HEK293 (cell line): ENCODE results near the gene SET.
A peak's percentile ranks its signal among the peaks of the same experiment; 100 is the strongest.

Experiments used
- BCL11A ChIP-seq: fragments of 450-650 bp; formaldehyde crosslinking; IDR thresholded peaks from 2 replicates; pipeline ENCODE4 v1.5.1; 2016; ENCODE audit warnings: low read depth, missing biosample characterization, missing genetic modification characterization
- EGR2 ChIP-seq: fragments of 450-650 bp; formaldehyde crosslinking; IDR thresholded peaks from 2 replicates; pipeline ENCODE4 v1.5.1; 2016; ENCODE audit warnings: low read depth, missing biosample characterization, missing genetic modification characterization
- GLI4 ChIP-seq: fragments of 450-650 bp; formaldehyde crosslinking; IDR thresholded peaks from 2 replicates; pipeline ENCODE4 v1.5.1; 2016; ENCODE audit warnings: missing biosample characterization, missing genetic modification characterization
- KLF1 ChIP-seq: fragments of 450-650 bp; formaldehyde crosslinking; IDR thresholded peaks from 2 replicates; pipeline ENCODE4 v1.5.1; 2016; ENCODE audit warnings: missing biosample characterization, missing genetic modification characterization
- KLF16 ChIP-seq: fragments of 450-650 bp; formaldehyde crosslinking; IDR thresholded peaks from 2 replicates; pipeline ENCODE4 v1.5.1; 2017; ENCODE audit warnings: missing biosample characterization, missing genetic modification characterization
- KLF8 ChIP-seq: fragments of 450-650 bp; formaldehyde crosslinking; IDR thresholded peaks from 2 replicates; pipeline ENCODE4 v1.5.1; 2016; ENCODE audit warnings: missing biosample characterization, missing genetic modification characterization
- MYNN ChIP-seq: fragments of 450-650 bp; formaldehyde crosslinking; IDR thresholded peaks from 2 replicates; pipeline ENCODE4 v1.5.1; 2016; ENCODE audit warnings: missing biosample characterization, missing genetic modification characterization, borderline replicate concordance
- MZF1 ChIP-seq: fragments of 450-650 bp; formaldehyde crosslinking; IDR thresholded peaks from 2 replicates; pipeline ENCODE4 v1.5.1; 2017; ENCODE audit warnings: missing biosample characterization, missing genetic modification characterization, borderline replicate concordance
- PBX3 ChIP-seq: sonication (generic); formaldehyde crosslinking; IDR thresholded peaks from 2 replicates; pipeline ENCODE4 v1.8.1; 2022; ENCODE audit warnings: mild to moderate bottlenecking, moderate library complexity, missing genetic modification reagents
- SETDB1 ChIP-seq: IDR thresholded peaks from one replicate; pipeline ENCODE4 v1.6.1; 2017; ENCODE audit warnings: mild to moderate bottlenecking, low read length, moderate library complexity, mixed read lengths; ENCODE audit not compliant: insufficient read length
- SP2 ChIP-seq: fragments of 450-650 bp; formaldehyde crosslinking; IDR thresholded peaks from 2 replicates; pipeline ENCODE4 v1.5.1; 2016; ENCODE audit warnings: missing biosample characterization, missing genetic modification characterization
- TCF7L2 ChIP-seq: IDR thresholded peaks from 2 replicates; pipeline ENCODE4 v1.6.1; 2011; ENCODE audit warnings: low read depth, mild to moderate bottlenecking, inconsistent platforms, low read length, moderate library complexity, borderline replicate concordance
- ZBTB8A ChIP-seq: fragments of 450-650 bp; formaldehyde crosslinking; IDR thresholded peaks from 2 replicates; pipeline ENCODE4 v1.5.1; 2016; ENCODE audit warnings: missing biosample characterization, missing genetic modification characterization
- ZFHX2 ChIP-seq: fragments of 450-650 bp; formaldehyde crosslinking; conservative IDR thresholded peaks from 2 replicates; pipeline ENCODE4 v1.5.1; 2016; ENCODE audit warnings: missing biosample characterization, missing genetic modification characterization
- ZFP3 ChIP-seq: fragments of 450-650 bp; formaldehyde crosslinking; IDR thresholded peaks from 2 replicates; pipeline ENCODE4 v1.5.1; 2016; ENCODE audit warnings: low read depth, missing biosample characterization, missing genetic modification characterization
- ZFP69B ChIP-seq: fragments of 450-650 bp; formaldehyde crosslinking; IDR thresholded peaks from 2 replicates; pipeline ENCODE4 v1.5.1; 2016; ENCODE audit warnings: missing biosample characterization, missing genetic modification characterization
- ZNF2 ChIP-seq: fragments of 450-650 bp; formaldehyde crosslinking; IDR thresholded peaks from 2 replicates; pipeline ENCODE4 v1.5.1; 2016; ENCODE audit warnings: missing biosample characterization, missing genetic modification characterization
- ZNF214 ChIP-seq: fragments of 450-650 bp; formaldehyde crosslinking; IDR thresholded peaks from 2 replicates; pipeline ENCODE4 v1.5.1; 2017; ENCODE audit warnings: missing biosample characterization, mild to moderate bottlenecking, missing genetic modification characterization, borderline replicate concordance
- ZNF335 ChIP-seq: fragments of 450-650 bp; formaldehyde crosslinking; conservative IDR thresholded peaks from 2 replicates; pipeline ENCODE4 v1.5.1; 2016; ENCODE audit warnings: missing biosample characterization, missing genetic modification characterization
- ZNF404 ChIP-seq: fragments of 450-650 bp; formaldehyde crosslinking; IDR thresholded peaks from 2 replicates; pipeline ENCODE4 v1.5.1; 2017; ENCODE audit warnings: missing biosample characterization, missing genetic modification characterization
- ZNF501 ChIP-seq: fragments of 450-650 bp; formaldehyde crosslinking; IDR thresholded peaks from 2 replicates; pipeline ENCODE4 v1.5.1; 2016; ENCODE audit warnings: missing biosample characterization, missing genetic modification characterization
- ZNF530 ChIP-seq: fragments of 450-650 bp; formaldehyde crosslinking; IDR thresholded peaks from 2 replicates; pipeline ENCODE4 v1.5.1; 2016; ENCODE audit warnings: low read depth, missing biosample characterization, missing genetic modification characterization
- ZNF544 ChIP-seq: fragments of 450-650 bp; formaldehyde crosslinking; IDR thresholded peaks from 2 replicates; pipeline ENCODE4 v1.5.0; 2017; ENCODE audit warnings: missing biosample characterization, missing genetic modification characterization
- ZNF548 ChIP-seq: fragments of 450-650 bp; formaldehyde crosslinking; IDR thresholded peaks from 2 replicates; pipeline ENCODE4 v1.5.1; 2016; ENCODE audit warnings: missing biosample characterization, missing genetic modification characterization
- ZNF558 ChIP-seq: fragments of 450-650 bp; formaldehyde crosslinking; IDR thresholded peaks from 2 replicates; pipeline ENCODE4 v1.5.1; 2016; ENCODE audit warnings: missing biosample characterization, missing genetic modification characterization
- ZNF561 ChIP-seq: fragments of 450-650 bp; IDR thresholded peaks from 2 replicates; pipeline ENCODE4 v1.5.1; 2018; ENCODE audit warnings: missing biosample characterization, missing genetic modification characterization, borderline replicate concordance
- ZNF692 ChIP-seq: fragments of 450-650 bp; formaldehyde crosslinking; IDR thresholded peaks from 2 replicates; pipeline ENCODE4 v1.5.1; 2016; ENCODE audit warnings: missing biosample characterization, missing genetic modification characterization
- ZNF777 ChIP-seq: fragments of 450-650 bp; formaldehyde crosslinking; IDR thresholded peaks from 2 replicates; pipeline ENCODE4 v1.5.1; 2017; ENCODE audit warnings: missing biosample characterization, missing genetic modification characterization, borderline replicate concordance
- ZSCAN23 ChIP-seq: fragments of 450-650 bp; formaldehyde crosslinking; IDR thresholded peaks from 2 replicates; pipeline ENCODE4 v1.5.1; 2016; ENCODE audit warnings: missing biosample characterization, missing genetic modification characterization
- TF ChIP-seq, protein P1 (sequence below): fragments of 450-650 bp; formaldehyde crosslinking; IDR thresholded peaks from 2 replicates; pipeline ENCODE4 v1.5.1; 2016; ENCODE audit warnings: missing biosample characterization, missing genetic modification characterization, borderline replicate concordance
- TF ChIP-seq, protein P2 (sequence below): fragments of 450-650 bp; formaldehyde crosslinking; IDR thresholded peaks from 2 replicates; pipeline ENCODE4 v1.5.1; 2016; ENCODE audit warnings: missing biosample characterization, missing genetic modification characterization

The SET gene

DNA sequence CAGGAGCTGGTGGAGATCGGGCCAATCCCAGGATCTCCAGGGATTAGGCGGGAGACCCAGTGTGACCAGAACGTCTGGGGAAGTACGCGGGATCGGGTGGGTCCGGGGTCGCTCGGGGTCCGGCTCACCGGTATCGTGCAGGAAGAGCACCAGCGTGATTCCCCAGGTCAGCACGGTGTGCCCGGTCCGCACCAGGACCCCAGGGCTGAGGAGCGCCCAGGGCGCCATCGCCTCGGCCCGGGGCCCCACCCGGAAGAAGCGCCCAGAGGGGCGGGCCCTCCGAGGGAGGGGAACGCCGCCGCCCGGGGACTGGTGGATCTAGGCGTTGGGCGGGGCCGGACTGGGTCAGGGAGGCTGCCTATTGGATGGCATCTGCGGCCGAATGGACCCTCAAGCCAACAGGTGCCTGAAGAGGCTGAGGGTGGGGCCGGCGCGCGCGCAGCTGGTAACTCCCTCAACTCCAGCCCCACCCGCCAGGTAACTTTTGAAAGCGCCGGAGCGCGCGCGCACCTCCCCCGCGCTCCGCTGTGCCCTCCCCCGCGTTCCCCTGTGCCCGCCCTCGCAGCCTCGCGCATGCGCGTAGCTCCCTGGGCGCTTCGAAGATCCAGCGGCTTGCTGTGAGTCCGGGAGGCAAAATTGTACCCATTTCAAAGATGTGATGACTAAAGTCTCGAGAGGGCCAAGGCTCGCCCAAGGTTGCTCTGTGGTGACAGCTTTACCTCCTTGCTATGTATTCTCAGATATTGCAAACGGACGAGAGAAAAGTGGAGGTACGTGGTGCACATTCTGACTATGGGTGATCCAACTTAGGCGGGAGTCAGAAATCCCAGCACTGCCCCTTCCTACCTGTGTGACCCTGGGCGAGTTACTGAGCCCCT lies 35.1 kb downstream of the SET start, which contains the start of gene ZDHHC12 (continued):
- TF ChIP-seq ZFP3 (tag by site-specific recombination) = peak; percentile 86
- peak; percentile 81 for TF ChIP-seq ZNF335
- TF ChIP-seq KLF1 = peak; percentile 72
- no peak for TF ChIP-seq PBX3 (CRISPR knock-in tag)
- peak; percentile 82 for TF ChIP-seq ZSCAN23
- TF ChIP-seq EGR2 (tag by site-specific recombination) = peak; percentile 82
- no peak for TF ChIP-seq ZNF214 (tag by site-specific recombination)
- TF ChIP-seq ZNF548 (tag by site-specific recombination) = peak; percentile 24; the same call in 1 of the 2 replicates
- TF ChIP-seq SETDB1 = peak; percentile 30
- TF ChIP-seq, protein P1, sequence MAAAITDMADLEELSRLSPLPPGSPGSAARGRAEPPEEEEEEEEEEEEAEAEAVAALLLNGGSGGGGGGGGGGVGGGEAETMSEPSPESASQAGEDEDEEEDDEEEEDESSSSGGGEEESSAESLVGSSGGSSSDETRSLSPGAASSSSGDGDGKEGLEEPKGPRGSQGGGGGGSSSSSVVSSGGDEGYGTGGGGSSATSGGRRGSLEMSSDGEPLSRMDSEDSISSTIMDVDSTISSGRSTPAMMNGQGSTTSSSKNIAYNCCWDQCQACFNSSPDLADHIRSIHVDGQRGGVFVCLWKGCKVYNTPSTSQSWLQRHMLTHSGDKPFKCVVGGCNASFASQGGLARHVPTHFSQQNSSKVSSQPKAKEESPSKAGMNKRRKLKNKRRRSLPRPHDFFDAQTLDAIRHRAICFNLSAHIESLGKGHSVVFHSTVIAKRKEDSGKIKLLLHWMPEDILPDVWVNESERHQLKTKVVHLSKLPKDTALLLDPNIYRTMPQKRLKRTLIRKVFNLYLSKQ (tag by site-specific recombination) = no peak
- TF ChIP-seq ZNF558 = 0 out of 2 replicates have a peak, but pooled peaks have one; percentile 21
- peak; percentile 97 for TF ChIP-seq SP2 (tag by site-specific recombination)
- TF ChIP-seq ZNF501 = peak; percentile 69
- no peak for TF ChIP-seq ZNF404 (tag by site-specific recombination)
- no peak for TF ChIP-seq TCF7L2
- TF ChIP-seq MYNN (tag by site-specific recombination) = 0 out of 2 replicates have a peak, but pooled peaks have one; percentile 60
- peak; percentile 74; the same call in 1 of the 2 replicates for TF ChIP-seq MZF1
- TF ChIP-seq ZFHX2 (tag by site-specific recombination) = peak; percentile 88
- TF ChIP-seq BCL11A (tag by site-specific recombination) = no peak; the same call in 1 of the 2 replicates
- peak; percentile 95 for TF ChIP-seq ZBTB8A (tag by site-specific recombination)
- no peak for TF ChIP-seq ZNF530 (tag by site-specific recombination)
- TF ChIP-seq KLF16 (tag by site-specific recombination) = no peak
- TF ChIP-seq ZNF561 (tag by site-specific recombination) = peak; percentile 43; the same call in 1 of the 2 replicates
- no peak for TF ChIP-seq ZNF544 (tag by site-specific recombination)
- TF ChIP-seq, protein P2, sequence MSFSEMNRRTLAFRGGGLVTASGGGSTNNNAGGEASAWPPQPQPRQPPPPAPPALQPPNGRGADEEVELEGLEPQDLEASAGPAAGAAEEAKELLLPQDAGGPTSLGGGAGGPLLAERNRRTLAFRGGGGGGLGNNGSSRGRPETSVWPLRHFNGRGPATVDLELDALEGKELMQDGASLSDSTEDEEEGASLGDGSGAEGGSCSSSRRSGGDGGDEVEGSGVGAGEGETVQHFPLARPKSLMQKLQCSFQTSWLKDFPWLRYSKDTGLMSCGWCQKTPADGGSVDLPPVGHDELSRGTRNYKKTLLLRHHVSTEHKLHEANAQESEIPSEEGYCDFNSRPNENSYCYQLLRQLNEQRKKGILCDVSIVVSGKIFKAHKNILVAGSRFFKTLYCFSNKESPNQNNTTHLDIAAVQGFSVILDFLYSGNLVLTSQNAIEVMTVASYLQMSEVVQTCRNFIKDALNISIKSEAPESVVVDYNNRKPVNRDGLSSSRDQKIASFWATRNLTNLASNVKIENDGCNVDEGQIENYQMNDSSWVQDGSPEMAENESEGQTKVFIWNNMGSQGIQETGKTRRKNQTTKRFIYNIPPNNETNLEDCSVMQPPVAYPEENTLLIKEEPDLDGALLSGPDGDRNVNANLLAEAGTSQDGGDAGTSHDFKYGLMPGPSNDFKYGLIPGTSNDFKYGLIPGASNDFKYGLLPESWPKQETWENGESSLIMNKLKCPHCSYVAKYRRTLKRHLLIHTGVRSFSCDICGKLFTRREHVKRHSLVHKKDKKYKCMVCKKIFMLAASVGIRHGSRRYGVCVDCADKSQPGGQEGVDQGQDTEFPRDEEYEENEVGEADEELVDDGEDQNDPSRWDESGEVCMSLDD (tag by site-specific recombination) = peak; percentile 56; the same call in 1 of the 2 replicates
- TF ChIP-seq ZFP69B (tag by site-specific recombination) = peak; percentile 93
- TF ChIP-seq ZNF692 (tag by site-specific recombination) = peak; percentile 94
- TF ChIP-seq ZNF2 (tag by site-specific recombination) = peak; percentile 82
- 0 out of 2 replicates have a peak, but pooled peaks have one; percentile 25 for TF ChIP-seq GLI4
- peak; percentile 24; the same call in 1 of the 2 replicates for TF ChIP-seq ZNF777 (tag by site-specific recombination)
- TF ChIP-seq KLF8 = peak; percentile 97
